Thoracic aorta (tissue), 2 donors: ENCODE data around the gene BPIFB2. TPM values are rescaled to one million over a fixed set of nuclear protein-coding genes. Genes with fewer than 3 reads are reported as not detected.

Experiments
- ATAC-seq: fragments of 150-250 bp; one replicate; pipeline ENCODE4 v1.8.0; 2017; ENCODE audit warnings: low read depth; ENCODE audit not compliant: insufficient number of reproducible peaks, low FRiP score
- DNase-seq: peaks from one replicate; pipeline ENCODE4 v3.0.0-alpha.2; 2020; ENCODE audit warnings: low spot score
- H3K27ac ChIP-seq, 2 donors: fragments of 200-600 bp; sonication (generic); 1 replicate in 1 of 2; 2 replicates in 1 of 2; pipeline ENCODE4 v1.5.1; 2016; ENCODE audit warnings: mild to moderate bottlenecking in 2 of 2, moderate library complexity in 2 of 2
- H3K27me3 ChIP-seq: fragments of 200-600 bp; sonication (generic); replicated peaks from 2 replicates; pipeline ENCODE4 v1.6.0; 2016; ENCODE audit warnings: mild to moderate bottlenecking; ENCODE audit not compliant: insufficient read depth
- H3K36me3 ChIP-seq: fragments of 200-600 bp; sonication (generic); one replicate; pipeline ENCODE4 v1.5.1; 2016
- H3K4me1 ChIP-seq, 2 donors: fragments of 200-600 bp; sonication (generic); 1 replicate in 1 of 2; 2 replicates in 1 of 2; pipeline versions ENCODE4 v1.5.1 to v1.6.0; 2016; ENCODE audit warnings: low read depth in 2 of 2, mild to moderate bottlenecking in 1 of 2; ENCODE audit not compliant: control insufficient read depth in 1 of 2
- H3K4me3 ChIP-seq: fragments of 200-600 bp; sonication (generic); 2 replicates; pipeline ENCODE4 v1.5.1; 2016; ENCODE audit warnings: mild to moderate bottlenecking
- H3K9me3 ChIP-seq: fragments of 200-600 bp; sonication (generic); 2 replicates; pipeline ENCODE4 v1.5.1; 2016
- CTCF ChIP-seq: fragments of 200-600 bp; sonication (generic); IDR thresholded peaks from one replicate; pipeline ENCODE4 v1.5.1; 2019; ENCODE audit warnings: antibody characterized with exemption
- total RNA-seq, 2 donors: library from RNA; depleted of rRNA; stranded (reverse); fragments of >200 nt; gene quantifications; one replicate each; pipeline versions ENCODE4 v1.1.0 to v1.2.3, GENCODE V29; 2016

BPIFB2 gene
- total RNA-seq, 2 donors from 2014 or later, result not detected

GRCh38 chr20:33021879-33022278 is 14.4 kb downstream of the BPIFB2 start:
- TF ChIP-seq CTCF, result no peak
- no peaks in the 10 kb centered on the region for H3K9me3 ChIP-seq
- no peak overlapping the region for H3K4me3 ChIP-seq
- H3K36me3 ChIP-seq, result no peaks in the 10 kb centered on the region
- no peaks in the 10 kb centered on the region for H3K4me1 ChIP-seq
- H3K27ac ChIP-seq, result no peak overlapping the region
- ATAC-seq (no peak), DNase-seq (no peak)
- no peaks in the 10 kb centered on the region for H3K27me3 ChIP-seq

GRCh38 chr20:33022289-33022688 is 14.8 kb downstream of the BPIFB2 start:
- Histone ChIP-seq H3K27me3 (no peaks in the 10 kb centered on the region), H3K36me3 (no peaks in the 10 kb centered on the region), H3K27ac (no peak overlapping the region), H3K9me3 (no peaks in the 10 kb centered on the region), H3K4me1 (no peaks in the 10 kb centered on the region), H3K4me3 (no peak overlapping the region)
- TF ChIP-seq CTCF, result no peak
- ATAC-seq, result no peak
- no peak for DNase-seq

GRCh38 chr20:33022694-33023438 is 15.4 kb downstream of the BPIFB2 start:
- H3K4me3 ChIP-seq, result no peak overlapping the region
- no peak overlapping the region for H3K27ac ChIP-seq
- no peaks in the 10 kb centered on the region for H3K9me3 ChIP-seq
- H3K4me1 ChIP-seq, result no peaks in the 10 kb centered on the region
- DNase-seq, result no peak
- no peak for ATAC-seq
- no peak for TF ChIP-seq CTCF
- no peaks in the 10 kb centered on the region for H3K27me3 ChIP-seq
- no peaks in the 10 kb centered on the region for H3K36me3 ChIP-seq

GRCh38 chr20:33023439-33024242 is 16.1 kb downstream of the BPIFB2 start:
- no peak overlapping the region for H3K27ac ChIP-seq
- H3K27me3 ChIP-seq, result no peaks in the 10 kb centered on the region
- ATAC-seq (no peak), DNase-seq (no peak)
- no peaks in the 10 kb centered on the region for H3K4me1 ChIP-seq
- H3K9me3 ChIP-seq, result no peaks in the 10 kb centered on the region
- H3K4me3 ChIP-seq, result no peak overlapping the region
- no peak for TF ChIP-seq CTCF
- no peaks in the 10 kb centered on the region for H3K36me3 ChIP-seq

- Histone ChIP-seq H3K36me3 (no peaks in the 10 kb centered on the region), H3K4me1 (no peaks in the 10 kb centered on the region), H3K9me3 (no peaks in the 10 kb centered on the region), H3K27ac (no peak overlapping the region), H3K4me3 (no peak overlapping the region), H3K27me3 (no peaks in the 10 kb centered on the region)
- no peak for TF ChIP-seq CTCF
- ATAC-seq, result no peak
- no peak for DNase-seq
These were observed 16.7 kb downstream of the BPIFB2 start for GRCh38 chr20:33024243-33024560.
